ENCODE measurements around the gene COL6A2. TPM values are rescaled to one million over a fixed set of nuclear protein-coding genes. Genes with fewer than 3 reads are reported as not detected.
"Not testable (repeated sequence)": the region's sequence is repeated elsewhere in the genome, so short reads cannot be mapped to it uniquely, and the experiment has no call there.

The COL6A2 gene
- total RNA-seq, 1 donor from 2014 or later = 373 TPM

GRCh38 chr21:46084709-46085108 is 13.2 kb upstream of the COL6A2 start:
- peaks cover 10% of the 10 kb centered on the region for H3K27me3 ChIP-seq (ENCODE audit: control insufficient read depth, insufficient read depth, low read length)
- DNase-seq (ENCODE audit: low read depth) = no peak
- no peak for TF ChIP-seq CTCF (IDR thresholded peaks at IDR 0.05; ENCODE audit: insufficient read depth, low read length, poor library complexity, severe bottlenecking)

DNA sequence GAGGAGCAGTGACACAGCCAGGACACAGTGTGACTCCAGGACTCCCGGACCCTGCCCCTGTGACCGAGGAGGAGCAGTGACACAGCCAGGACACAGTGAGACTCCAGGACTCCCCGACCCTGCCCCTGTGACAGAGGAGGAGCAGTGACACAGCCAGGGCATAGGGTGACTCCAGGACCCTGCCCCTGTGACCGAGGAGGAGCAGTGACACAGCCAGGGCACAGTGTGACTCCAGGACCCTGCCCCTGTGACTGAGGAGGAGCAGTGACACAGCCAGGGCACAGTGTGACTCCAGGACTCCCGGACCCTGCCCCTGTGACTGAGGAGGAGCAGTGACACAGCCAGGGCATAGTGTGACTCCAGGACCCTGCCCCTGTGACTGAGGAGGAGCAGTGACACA is 12.7 kb upstream of the COL6A2 start:
- H3K27me3 ChIP-seq (ENCODE audit: control insufficient read depth, insufficient read depth, low read length) = peaks cover 10% of the 10 kb centered on the region
- H3K36me3 ChIP-seq (ENCODE audit: control insufficient read depth, insufficient read depth, low read length); H3K4me3 ChIP-seq (ENCODE audit: low read depth, low read length); DNase-seq (ENCODE audit: low read depth): not testable (repeated sequence)

More at GRCh38 chr21:46084709-46085108, 13.2 kb upstream of the COL6A2 start:
- H3K4me3 ChIP-seq (ENCODE audit: low read depth, low read length) = no peak overlapping the region
- no peaks in the 10 kb centered on the region for H3K36me3 ChIP-seq (ENCODE audit: control insufficient read depth, insufficient read depth, low read length)

- Histone ChIP-seq H3K27me3 (ENCODE audit: control insufficient read depth, insufficient read depth, low read length) (peaks cover 10% of the 10 kb centered on the region), H3K36me3 (ENCODE audit: control insufficient read depth, insufficient read depth, low read length) (no peaks in the 10 kb centered on the region), H3K4me3 (ENCODE audit: low read depth, low read length) (no peak overlapping the region)
- no peak for TF ChIP-seq CTCF (IDR thresholded peaks at IDR 0.05; ENCODE audit: insufficient read depth, low read length, poor library complexity, severe bottlenecking)
- DNase-seq (ENCODE audit: low read depth) = no peak
These were observed 10.3 kb upstream of the COL6A2 start for GRCh38 chr21:46087641-46088040.

DNA sequence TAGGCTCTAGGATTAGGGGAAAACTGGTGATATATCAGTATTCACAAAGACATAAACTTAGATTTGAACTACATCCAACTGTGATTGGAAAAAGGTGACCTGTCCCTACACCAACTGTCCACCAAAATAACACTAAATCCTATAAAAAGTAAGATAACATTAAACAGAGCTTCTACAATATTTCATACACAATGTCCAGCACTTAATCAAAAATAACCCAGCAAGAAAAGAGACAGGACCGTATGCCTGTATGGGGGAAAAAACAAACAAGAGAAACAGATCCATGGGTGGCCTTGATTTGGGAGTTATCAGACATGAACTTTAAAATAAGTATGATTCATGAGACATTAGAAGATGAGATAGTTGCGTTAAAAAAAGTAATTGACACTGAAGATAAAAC is 9.7 kb upstream of the COL6A2 start:
- peaks cover 10% of the 10 kb centered on the region for H3K27me3 ChIP-seq (ENCODE audit: control insufficient read depth, insufficient read depth, low read length)
- H3K36me3 ChIP-seq (ENCODE audit: control insufficient read depth, insufficient read depth, low read length) = no peaks in the 10 kb centered on the region
- H3K4me3 ChIP-seq (ENCODE audit: low read depth, low read length) = no peak overlapping the region
- DNase-seq (ENCODE audit: low read depth) = no peak
- no peak for TF ChIP-seq CTCF (IDR thresholded peaks at IDR 0.05; ENCODE audit: insufficient read depth, low read length, poor library complexity, severe bottlenecking)

DNA sequence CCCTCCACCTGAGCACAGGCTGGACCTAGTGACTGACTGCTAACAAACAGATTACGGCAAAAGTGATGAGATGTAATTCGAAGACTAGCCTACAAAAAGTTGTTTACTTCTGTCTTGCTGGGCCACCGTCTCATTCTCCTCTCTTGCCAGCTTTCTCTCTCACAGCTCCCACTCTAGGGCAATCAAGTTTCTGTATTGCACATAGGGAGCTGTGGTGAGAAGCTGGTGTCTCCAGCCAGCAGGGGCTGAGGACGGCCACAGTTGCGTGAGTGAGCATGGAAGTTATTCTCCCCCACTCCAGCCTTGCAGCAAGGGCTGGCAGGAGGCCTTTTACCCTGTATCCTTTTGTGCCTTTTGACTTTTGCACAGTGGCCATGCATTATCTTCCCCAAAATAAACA is 8.6 kb upstream of the COL6A2 start:
- DNase-seq (ENCODE audit: low read depth) = no peak
- no peak for TF ChIP-seq CTCF (IDR thresholded peaks at IDR 0.05; ENCODE audit: insufficient read depth, low read length, poor library complexity, severe bottlenecking)
- no peaks in the 10 kb centered on the region for H3K36me3 ChIP-seq (ENCODE audit: control insufficient read depth, insufficient read depth, low read length)
- H3K4me3 ChIP-seq (ENCODE audit: low read depth, low read length) = no peak overlapping the region
- peaks cover 2% of the 10 kb centered on the region for H3K27me3 ChIP-seq (ENCODE audit: control insufficient read depth, insufficient read depth, low read length)

DNA sequence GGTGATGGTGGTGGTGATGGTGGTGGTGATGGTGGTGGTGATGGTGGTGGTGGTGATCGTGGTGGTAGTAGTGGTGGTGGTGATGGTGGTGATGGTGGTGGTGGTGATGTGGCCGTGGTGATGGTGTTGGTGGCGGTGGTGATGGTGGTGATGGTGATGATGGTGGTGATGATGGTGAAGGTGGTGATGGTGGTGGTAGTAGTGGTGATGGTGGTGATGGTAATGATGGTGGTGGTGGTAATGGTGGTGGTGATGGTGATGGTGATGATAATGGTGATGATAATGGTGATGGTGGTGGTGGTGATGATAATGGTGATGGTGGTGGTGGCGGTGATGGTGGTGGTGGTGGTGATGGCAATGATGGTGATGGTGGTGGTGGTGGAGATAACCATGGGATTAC is 6.8 kb upstream of the COL6A2 start:
- H3K36me3 ChIP-seq (ENCODE audit: control insufficient read depth, insufficient read depth, low read length) = no peaks in the 10 kb centered on the region
- DNase-seq (ENCODE audit: low read depth) = no peak
- no peak overlapping the region for H3K4me3 ChIP-seq (ENCODE audit: low read depth, low read length)
- TF ChIP-seq CTCF (IDR thresholded peaks at IDR 0.05; ENCODE audit: insufficient read depth, low read length, poor library complexity, severe bottlenecking) = no peak
- H3K27me3 ChIP-seq (ENCODE audit: control insufficient read depth, insufficient read depth, low read length) = no peaks in the 10 kb centered on the region

Data from kidney epithelial cell (primary cell).